ENCODE data around the gene WTAP. TPM values are rescaled to one million over a fixed set of nuclear protein-coding genes. Genes with fewer than 3 reads are reported as not detected.

Gene WTAP
- total RNA-seq, 1 experiment from 2014 or later: 114 TPM

GRCh38 chr6:159739341-159739740, 12.0 kb downstream of the WTAP start:
- Mint-ChIP-seq H3K9me3 (ENCODE audit: unreplicated experiment) (no peaks in the 10 kb centered on the region), H3K27ac (ENCODE audit: unreplicated experiment) (no peak overlapping the region), H3K36me3 (ENCODE audit: insufficient read depth, unreplicated experiment) (peaks cover 43% of the 10 kb centered on the region), H3K4me1 (ENCODE audit: low read depth, unreplicated experiment) (no peaks in the 10 kb centered on the region), H3K4me3 (ENCODE audit: unreplicated experiment) (no peak overlapping the region), H3K27me3 (ENCODE audit: insufficient read depth, unreplicated experiment) (no peaks in the 10 kb centered on the region)
- TSS peak; percentile 2 for BruUV-seq (replicated peaks)
- Histone ChIP-seq H3K36me3 (ENCODE audit: control insufficient read depth, insufficient read depth, low read length) (no peaks in the 10 kb centered on the region), H3K4me3 (ENCODE audit: low read depth, low read length) (no peak overlapping the region), H3K9me3 (no peaks in the 10 kb centered on the region), H3K27me3 (replicated peaks; ENCODE audit: control insufficient read depth, insufficient read depth, low read length) (no peaks in the 10 kb centered on the region), H3K4me1 (no peaks in the 10 kb centered on the region)
- POLR2A ChIA-PET: interaction anchor here (1.0 kb wide), 1 partner anchor 12 kb away, joined by 5 read pairs; the partner anchor contains the start of gene WTAP
- TF ChIP-seq CTCF (IDR thresholded peaks at IDR 0.05; ENCODE audit: insufficient read depth in 1 of 2, low read depth in 1 of 2, low read length in 1 of 2, severe bottlenecking in 1 of 2, unreplicated experiment in 1 of 2): no peak
- no peak for DNase-seq
- intact Hi-C loops (cut with micrococcal nuclease; ENCODE audit: unreplicated experiment): no loop called here
- CTCF ChIA-PET: no interaction called here

- Mint-ChIP-seq H3K9me3 (ENCODE audit: unreplicated experiment) (no peaks in the 10 kb centered on the region), H3K27me3 (ENCODE audit: insufficient read depth, unreplicated experiment) (no peaks in the 10 kb centered on the region), H3K27ac (ENCODE audit: unreplicated experiment) (no peak overlapping the region), H3K4me3 (ENCODE audit: unreplicated experiment) (no peak overlapping the region), H3K4me1 (ENCODE audit: low read depth, unreplicated experiment) (no peaks in the 10 kb centered on the region), H3K36me3 (ENCODE audit: insufficient read depth, unreplicated experiment) (peaks cover 64% of the 10 kb centered on the region)
- no peak for TF ChIP-seq CTCF (IDR thresholded peaks at IDR 0.05; ENCODE audit: insufficient read depth in 1 of 2, low read depth in 1 of 2, low read length in 1 of 2, severe bottlenecking in 1 of 2, unreplicated experiment in 1 of 2)
- no peak overlapping the region for H3K4me3 ChIP-seq (ENCODE audit: low read depth, low read length)
- peaks cover 2% of the 10 kb centered on the region; the same call in 1 of the 2 replicates for H3K36me3 ChIP-seq (ENCODE audit: control insufficient read depth, insufficient read depth, low read length)
- no peaks in the 10 kb centered on the region for H3K9me3 ChIP-seq
- no TSS peak for BruUV-seq (replicated peaks)
- ChIA-PET POLR2A (no interaction called here), CTCF (no interaction called here)
- no peaks in the 10 kb centered on the region for H3K4me1 ChIP-seq
- H3K27me3 ChIP-seq (replicated peaks; ENCODE audit: control insufficient read depth, insufficient read depth, low read length): no peaks in the 10 kb centered on the region
- intact Hi-C loops (cut with micrococcal nuclease; ENCODE audit: unreplicated experiment): no loop called here
- DNase-seq: no peak
Observed at GRCh38 chr6:159742165-159742564, 14.9 kb downstream of the WTAP start.

- intact Hi-C loops (cut with micrococcal nuclease; ENCODE audit: unreplicated experiment): no loop called here
- no peaks in the 10 kb centered on the region for H3K27me3 ChIP-seq (replicated peaks; ENCODE audit: control insufficient read depth, insufficient read depth, low read length)
- no peak overlapping the region for H3K27ac Mint-ChIP-seq (ENCODE audit: unreplicated experiment)
Observed at GRCh38 chr6:159745081-159745480, 17.8 kb downstream of the WTAP start.

More at GRCh38 chr6:159745081-159745480, 17.8 kb downstream of the WTAP start:
- DNase-seq: no peak
- Histone ChIP-seq H3K4me3 (ENCODE audit: low read depth, low read length) (no peak overlapping the region), H3K4me1 (no peaks in the 10 kb centered on the region), H3K36me3 (ENCODE audit: control insufficient read depth, insufficient read depth, low read length) (peaks cover 2% of the 10 kb centered on the region; the same call in 1 of the 2 replicates), H3K9me3 (no peaks in the 10 kb centered on the region)
- no peaks in the 10 kb centered on the region for H3K9me3 Mint-ChIP-seq (ENCODE audit: unreplicated experiment)
- TF ChIP-seq CTCF (IDR thresholded peaks at IDR 0.05; ENCODE audit: insufficient read depth in 1 of 2, low read depth in 1 of 2, low read length in 1 of 2, severe bottlenecking in 1 of 2, unreplicated experiment in 1 of 2): no peak
- CTCF ChIA-PET: no interaction called here
- no TSS peak for BruUV-seq (replicated peaks)
- H3K4me3 Mint-ChIP-seq (ENCODE audit: unreplicated experiment): no peak overlapping the region
- H3K4me1 Mint-ChIP-seq (ENCODE audit: low read depth, unreplicated experiment): no peaks in the 10 kb centered on the region
- POLR2A ChIA-PET: no interaction called here
- no peaks in the 10 kb centered on the region for H3K27me3 Mint-ChIP-seq (ENCODE audit: insufficient read depth, unreplicated experiment)
- H3K36me3 Mint-ChIP-seq (ENCODE audit: insufficient read depth, unreplicated experiment): peaks cover 80% of the 10 kb centered on the region

All from Caco-2 (cell line).